Activated CD8-positive, alpha-beta memory T cell treated with anti-CD3 and anti-CD28 coated beads, Interleukin-2, amount 50 U/mL, for 1 hour (primary cell): ENCODE data around the gene RGS6.

ENCODE experiments used
- DNase-seq: peaks from one replicate; pipeline ENCODE4 v3.0.0-alpha.2; 2020; ENCODE audit errors: extremely low read depth

Gene RGS6

GRCh38 chr14:72164420-72165228 lies 232.4 kb downstream of the RGS6 start:
- DNase-seq = no peak

GRCh38 chr14:72165229-72165698 lies 233.0 kb downstream of the RGS6 start:
- no peak for DNase-seq

- DNase-seq = no peak
Observed at GRCh38 chr14:72169521-72169920, 237.3 kb downstream of the RGS6 start.

- DNase-seq = no peak
Observed at GRCh38 chr14:72172049-72172448, 239.8 kb downstream of the RGS6 start.

- no peak for DNase-seq
Observed at GRCh38 chr14:72172597-72172996, 240.4 kb downstream of the RGS6 start.

GRCh38 chr14:72173038-72173720 lies 240.9 kb downstream of the RGS6 start:
- no peak for DNase-seq

- DNase-seq = no peak
Observed at GRCh38 chr14:72177251-72177650, 245.0 kb downstream of the RGS6 start.

- DNase-seq = no peak
Observed at GRCh38 chr14:72178517-72178916, 246.3 kb downstream of the RGS6 start.

GRCh38 chr14:72182708-72183432 lies 250.6 kb downstream of the RGS6 start:
- no peak for DNase-seq

- no peak for DNase-seq
Observed at GRCh38 chr14:72183631-72184030, 251.4 kb downstream of the RGS6 start.

- DNase-seq = no peak
Observed at GRCh38 chr14:72186523-72186922, 254.3 kb downstream of the RGS6 start.

- DNase-seq = no peak
Observed at GRCh38 chr14:72196237-72197015, 264.2 kb downstream of the RGS6 start.

GRCh38 chr14:72201645-72202044 lies 269.4 kb downstream of the RGS6 start:
- DNase-seq = no peak

- DNase-seq = no peak
Observed at GRCh38 chr14:72213424-72213823, 281.2 kb downstream of the RGS6 start.

- no peak for DNase-seq
Observed at GRCh38 chr14:72215080-72215479, 282.9 kb downstream of the RGS6 start.

- DNase-seq = no peak
Observed at GRCh38 chr14:72217135-72217534, 284.9 kb downstream of the RGS6 start.

- DNase-seq = no peak
Observed at GRCh38 chr14:72222046-72222445, 289.8 kb downstream of the RGS6 start.

- DNase-seq = no peak
Observed at GRCh38 chr14:72236629-72237028, 304.4 kb downstream of the RGS6 start.

GRCh38 chr14:72237722-72238666 lies 305.8 kb downstream of the RGS6 start:
- no peak for DNase-seq
